Measurements from ENCODE around the gene CAMSAP1. TPM values are rescaled to one million over a fixed set of nuclear protein-coding genes. Genes with fewer than 3 reads are reported as not detected.

The CAMSAP1 gene
- polyA plus RNA-seq, 12 donors = 18.1 to 32.5 (median 25.4) TPM; not detected in 1

DNA sequence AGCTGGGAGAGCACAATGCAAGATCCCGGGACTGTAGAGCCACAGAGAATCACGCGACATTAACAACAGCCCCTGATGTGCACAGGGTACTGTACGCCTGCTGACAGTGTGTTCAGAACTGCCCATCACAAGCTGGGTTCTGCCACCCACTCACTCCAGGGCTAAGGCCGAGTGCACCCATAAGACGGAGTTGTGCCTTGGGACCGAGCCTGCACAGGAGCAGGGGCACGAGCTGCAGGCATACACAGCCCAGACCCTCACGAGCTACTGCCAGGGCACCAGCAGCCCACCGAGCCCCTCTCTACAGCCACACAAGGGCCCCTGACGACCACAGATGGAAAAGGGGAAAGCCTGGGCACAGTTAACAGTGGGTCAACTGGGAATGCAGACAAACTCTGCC, 67.8 kb downstream of the CAMSAP1 start:
- DNase-seq = no peak

DNA sequence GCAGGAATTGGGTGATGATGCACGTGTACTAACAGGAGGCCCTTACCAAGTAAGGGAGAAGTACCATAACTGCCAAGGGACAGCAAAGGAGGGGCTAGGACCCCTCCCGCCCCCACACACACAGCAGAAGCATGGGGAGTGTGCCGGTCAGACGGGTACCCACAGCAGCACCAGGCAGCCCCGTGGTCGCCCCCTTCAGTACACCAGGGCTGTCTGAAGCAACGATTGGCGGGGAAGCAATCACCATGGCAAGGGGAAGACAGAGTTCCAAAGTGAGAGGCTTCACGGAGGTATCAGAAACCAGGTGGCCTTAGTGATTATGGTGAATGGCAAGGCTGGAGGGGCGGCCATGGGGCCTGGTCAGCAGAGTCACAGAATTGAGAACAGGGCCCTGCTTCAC, 72.2 kb downstream of the CAMSAP1 start:
- DNase-seq = no peak

DNA sequence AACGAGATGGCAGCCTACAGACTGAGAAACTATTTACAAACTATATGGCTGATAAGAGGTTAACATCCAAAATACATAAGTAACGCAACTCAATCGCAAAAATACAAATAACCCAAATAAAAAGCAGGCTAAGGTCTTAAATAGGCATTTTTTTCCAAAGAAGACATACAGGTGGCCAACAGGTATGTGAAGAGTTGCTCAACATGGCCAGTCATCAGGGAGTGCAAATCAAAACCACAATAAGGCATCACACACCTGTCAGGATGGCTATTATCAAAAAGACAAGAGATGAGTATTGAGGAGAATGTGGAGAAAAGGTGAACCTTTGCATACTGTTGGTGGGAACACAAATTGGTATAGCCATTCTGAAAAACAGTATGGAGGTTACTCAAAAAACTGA, 73.5 kb downstream of the CAMSAP1 start:
- DNase-seq = no peak

DNA sequence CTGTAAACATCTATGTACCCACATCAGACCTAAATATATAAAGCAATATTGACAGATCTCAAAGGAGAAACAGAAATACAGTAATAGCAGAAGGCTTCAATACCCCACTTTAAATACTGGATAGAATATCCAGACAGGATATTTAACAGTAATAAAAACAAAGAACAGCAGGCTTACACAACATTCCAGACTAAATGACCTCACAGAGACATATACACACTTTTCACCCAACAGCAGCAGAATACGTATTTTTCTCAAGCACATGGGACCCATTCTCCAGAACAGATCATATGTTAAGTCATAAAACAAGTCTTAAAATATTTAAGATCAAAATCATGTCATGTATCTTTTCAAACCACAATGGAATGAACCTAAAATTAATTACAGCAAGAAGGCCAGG, 76.8 kb downstream of the CAMSAP1 start:
- no peak for DNase-seq

DNA sequence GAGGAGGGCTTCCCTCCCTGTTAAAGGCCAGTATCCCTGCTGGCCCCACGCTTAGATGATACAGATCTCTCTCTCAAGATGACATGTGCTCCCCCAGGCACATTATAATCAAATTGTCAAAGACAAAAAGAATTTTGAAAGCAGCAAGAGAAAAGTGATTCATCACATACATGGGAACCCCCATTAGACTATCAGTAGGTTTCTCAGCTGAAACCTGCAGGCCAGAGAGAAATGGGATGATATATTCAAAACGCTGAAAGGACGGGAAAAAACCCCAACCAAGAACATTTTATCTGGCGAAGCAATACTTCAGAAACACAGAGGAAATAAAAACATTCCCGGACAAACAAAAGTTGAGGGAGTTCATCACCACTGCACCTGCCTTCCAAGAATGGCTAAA, 78.7 kb downstream of the CAMSAP1 start:
- DNase-seq = no peak

DNA sequence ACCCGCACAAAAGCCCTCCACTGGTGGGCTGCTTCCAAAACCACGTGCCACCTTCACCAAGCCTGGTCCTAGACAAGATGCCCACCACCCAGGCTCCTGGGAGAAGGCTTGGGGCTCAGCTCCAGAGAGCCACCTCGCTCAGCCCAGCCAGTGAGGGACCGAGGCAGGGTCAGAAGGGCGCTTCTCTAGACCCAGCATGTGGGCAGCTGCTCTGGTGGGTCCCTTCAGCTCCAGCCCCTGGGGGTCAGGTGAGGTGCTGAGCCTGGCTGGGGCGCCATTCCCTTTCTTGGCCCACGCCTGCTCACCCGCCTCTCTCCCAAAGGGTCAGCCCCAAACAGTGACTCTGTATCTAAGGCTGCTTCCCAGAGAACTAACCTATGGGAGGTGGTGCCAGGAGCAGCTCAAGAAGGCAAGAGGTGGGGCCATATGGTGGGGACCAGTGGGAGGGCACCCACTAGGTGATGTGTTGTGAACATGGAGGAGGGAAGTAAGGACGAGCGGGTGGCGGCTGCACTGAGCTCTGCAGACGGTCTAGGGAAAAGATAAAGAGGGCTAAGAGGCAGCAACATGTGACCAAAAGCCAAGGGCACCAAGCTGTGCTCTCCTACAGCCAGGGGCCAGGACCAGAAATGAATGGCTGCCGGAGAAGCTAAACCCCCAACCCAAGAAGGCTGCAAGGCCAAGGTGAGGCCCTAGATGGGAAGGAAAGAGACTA, 79.3 kb downstream of the CAMSAP1 start:
- no peak for DNase-seq

DNA sequence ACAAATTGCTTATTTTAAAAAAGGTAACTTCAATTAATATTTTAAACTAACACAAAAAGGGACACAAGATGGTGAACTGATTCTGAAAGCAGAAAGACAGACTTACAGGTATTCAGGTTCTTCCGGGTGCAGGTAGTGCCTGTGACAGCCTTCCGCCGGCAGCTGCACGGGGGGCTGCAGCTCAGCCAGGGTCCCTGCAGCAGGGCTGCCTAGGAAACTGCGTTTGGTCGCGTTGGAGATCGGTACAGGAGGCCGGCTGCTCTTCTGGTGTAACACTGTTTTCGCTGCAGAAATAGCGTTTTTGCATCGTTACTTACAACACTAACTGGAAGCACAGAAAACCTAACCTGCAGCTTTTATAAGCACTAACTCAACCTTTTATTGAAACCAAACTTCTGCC, 80.0 kb downstream of the CAMSAP1 start:
- no peak for DNase-seq

DNA sequence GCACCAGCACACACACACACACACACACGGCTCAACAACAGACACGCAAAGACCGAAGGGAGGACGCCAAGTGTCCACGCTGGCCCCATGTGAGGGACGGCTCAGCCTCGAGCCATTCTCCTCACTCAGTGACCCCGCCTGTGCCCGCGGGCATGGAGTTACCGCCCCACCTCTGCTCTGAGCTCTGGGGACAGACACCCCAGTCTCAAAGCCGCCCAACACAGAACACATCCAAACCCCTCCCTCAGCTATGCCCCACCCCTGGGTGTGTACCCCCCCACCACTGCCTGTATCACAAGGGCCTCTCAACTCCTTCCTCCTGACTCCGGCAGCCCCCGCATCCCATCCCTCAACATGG, 81.2 kb downstream of the CAMSAP1 start:
- DNase-seq = no peak

DNA sequence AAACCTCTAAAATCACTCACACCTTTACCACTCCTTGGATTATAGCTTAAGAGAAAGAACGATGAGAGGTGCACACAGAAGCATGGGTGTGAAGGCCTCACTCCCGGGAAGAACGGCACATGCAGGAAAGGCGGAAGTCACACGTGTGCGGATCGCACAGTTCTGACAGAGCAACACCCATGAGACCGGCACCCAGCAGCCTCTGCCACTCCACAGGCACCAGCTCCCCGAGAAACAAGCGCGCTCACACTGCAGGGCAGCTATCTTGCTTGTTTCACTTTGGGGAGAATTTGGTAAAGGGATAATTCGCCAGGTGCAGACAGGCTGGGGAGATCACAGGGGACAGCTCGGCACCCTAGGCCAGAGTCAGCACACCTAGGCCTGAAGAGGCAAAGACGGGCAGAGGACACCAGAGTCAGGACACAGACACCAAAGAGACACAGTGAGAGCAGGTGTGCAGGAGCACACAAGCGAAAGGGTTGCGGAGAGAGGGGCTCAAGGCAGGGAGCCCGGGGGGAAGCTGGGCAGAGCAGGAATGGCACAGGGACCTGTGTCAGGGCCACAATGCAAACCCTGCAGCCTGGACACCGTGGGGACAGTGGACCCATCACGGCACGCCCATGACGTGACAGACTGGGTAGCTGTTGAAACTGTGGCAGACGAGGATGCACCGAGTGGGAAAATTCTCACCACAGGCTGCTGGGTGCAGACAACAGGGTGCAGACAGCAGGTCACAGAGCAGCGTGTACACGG, 81.7 kb downstream of the CAMSAP1 start:
- DNase-seq = no peak

DNA sequence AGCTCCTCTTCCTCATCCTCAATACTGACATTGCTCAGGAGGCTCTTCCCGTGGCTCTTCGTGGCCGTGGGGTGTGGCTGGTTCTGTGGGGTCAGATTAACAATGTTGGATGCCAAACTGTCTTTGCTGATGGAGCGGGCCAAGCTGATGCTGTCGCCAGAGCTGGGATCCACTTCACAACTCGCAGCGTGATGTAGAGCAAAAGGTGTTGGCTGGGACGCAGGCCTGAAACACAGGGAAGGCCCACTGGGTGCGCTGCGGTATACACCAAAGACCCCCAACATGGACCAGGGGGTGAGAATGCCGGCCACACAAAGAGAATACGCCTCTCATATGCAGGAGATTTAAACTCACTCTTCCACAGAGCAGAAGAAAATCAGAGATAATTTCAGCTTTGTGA, 84.3 kb downstream of the CAMSAP1 start:
- no peak for DNase-seq

DNA sequence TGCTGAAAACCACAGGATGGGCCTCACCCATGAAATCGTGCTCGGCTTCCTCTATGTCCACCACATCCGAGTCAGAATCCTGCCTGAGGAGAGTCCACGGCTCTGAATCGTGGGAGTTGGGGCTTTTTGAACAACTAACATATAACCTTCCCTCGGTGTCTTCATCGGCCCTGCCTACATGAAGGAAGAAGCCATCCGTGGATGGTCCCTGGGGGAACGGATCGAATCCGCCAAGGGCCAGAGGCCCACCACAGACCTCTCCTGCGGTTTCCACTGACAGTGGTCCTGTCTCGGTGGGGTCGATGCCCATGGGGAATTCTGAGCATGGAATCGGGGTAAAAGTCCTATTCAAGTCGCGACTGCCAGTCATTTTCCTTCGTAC, 85.0 kb downstream of the CAMSAP1 start:
- DNase-seq = no peak

DNA sequence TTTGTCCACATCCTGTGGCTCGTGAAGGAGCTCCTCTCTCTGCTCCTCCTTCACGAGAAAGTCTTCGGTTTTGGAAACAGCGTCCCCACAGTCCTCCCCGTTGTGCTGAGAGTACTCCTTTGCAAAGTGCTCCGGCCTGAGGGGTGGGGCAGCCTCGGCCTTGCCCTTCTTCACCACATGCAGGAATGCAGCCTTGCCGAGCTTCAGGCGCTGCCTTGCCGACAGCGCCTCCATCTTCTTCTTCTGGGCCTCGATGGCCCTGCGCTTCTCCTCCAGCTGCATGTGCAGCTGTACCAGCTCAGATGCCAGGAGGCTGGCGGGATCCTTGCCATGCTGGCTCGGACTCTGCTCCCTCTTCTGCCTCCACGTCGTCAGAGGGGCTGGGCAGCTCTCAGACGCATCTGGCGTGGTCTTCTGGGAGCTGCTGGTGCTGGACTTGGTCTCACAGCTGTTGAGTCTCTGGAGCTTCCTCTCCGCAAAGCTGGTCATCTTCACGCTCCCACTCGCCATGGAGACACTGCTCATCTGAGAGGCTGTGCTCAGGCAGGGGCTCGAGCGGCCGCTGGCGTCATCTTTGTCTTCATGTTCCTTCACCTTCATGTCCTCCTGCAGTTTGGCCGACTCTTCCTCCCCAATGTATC, 85.5 kb downstream of the CAMSAP1 start:
- DNase-seq = no peak

DNA sequence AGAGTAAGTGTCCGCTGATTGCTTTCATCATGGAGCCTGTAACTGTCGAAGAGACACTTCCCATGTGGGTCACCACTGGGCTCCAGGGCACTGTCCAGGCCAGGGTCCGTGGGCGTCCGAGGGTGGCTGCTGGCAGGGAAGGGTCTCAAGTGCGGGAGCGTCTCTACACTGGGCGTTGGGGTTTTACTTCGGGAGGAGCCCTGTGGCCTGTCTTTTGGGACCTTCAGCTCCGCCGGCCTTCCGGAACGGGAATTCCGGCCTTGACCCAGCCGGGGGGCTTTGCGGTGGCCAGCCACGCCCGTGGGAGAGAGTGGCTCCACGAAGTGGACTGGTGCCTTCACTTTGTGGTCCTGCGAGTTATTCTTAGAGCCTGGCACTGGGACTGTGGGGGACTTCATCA, 86.2 kb downstream of the CAMSAP1 start:
- no peak for DNase-seq

DNA sequence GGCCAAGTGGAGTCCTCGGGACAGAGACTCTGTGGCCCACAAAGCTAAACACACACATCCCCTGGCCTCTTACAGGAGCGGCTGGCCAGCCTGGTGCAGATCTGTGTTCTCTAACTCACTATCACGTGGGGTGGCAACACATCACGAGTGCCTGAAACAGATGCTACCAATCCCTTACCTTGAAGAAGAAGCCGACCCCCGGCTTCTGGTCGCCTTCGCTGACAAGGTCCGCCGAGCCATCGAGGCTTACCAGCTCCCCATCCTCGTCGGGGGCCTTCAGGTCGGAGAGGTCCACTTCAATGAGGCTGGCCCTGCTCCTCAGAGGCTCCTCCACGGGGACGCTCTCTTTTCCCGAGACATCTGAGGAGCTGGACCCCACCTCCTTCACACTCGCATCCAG, 86.7 kb downstream of the CAMSAP1 start:
- no peak for DNase-seq

DNA sequence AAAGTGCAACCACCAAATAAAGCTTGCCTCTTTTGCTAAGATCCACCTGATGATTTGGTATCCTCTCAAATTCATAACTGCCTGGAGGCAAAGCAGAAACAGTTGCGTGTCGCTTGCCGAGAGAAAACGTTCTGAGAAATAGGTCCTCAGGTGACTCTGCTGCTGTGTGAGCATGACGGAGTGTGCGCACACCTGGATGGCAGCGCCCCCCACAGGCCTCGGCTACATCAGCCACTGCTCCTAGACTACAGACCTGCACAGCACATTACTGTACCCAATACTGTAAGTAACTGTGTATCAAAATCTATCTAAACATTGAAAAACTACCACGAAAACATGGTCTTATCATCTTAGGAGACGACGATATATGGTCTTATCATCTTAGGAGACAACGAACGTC, 87.4 kb downstream of the CAMSAP1 start:
- no peak for DNase-seq

DNA sequence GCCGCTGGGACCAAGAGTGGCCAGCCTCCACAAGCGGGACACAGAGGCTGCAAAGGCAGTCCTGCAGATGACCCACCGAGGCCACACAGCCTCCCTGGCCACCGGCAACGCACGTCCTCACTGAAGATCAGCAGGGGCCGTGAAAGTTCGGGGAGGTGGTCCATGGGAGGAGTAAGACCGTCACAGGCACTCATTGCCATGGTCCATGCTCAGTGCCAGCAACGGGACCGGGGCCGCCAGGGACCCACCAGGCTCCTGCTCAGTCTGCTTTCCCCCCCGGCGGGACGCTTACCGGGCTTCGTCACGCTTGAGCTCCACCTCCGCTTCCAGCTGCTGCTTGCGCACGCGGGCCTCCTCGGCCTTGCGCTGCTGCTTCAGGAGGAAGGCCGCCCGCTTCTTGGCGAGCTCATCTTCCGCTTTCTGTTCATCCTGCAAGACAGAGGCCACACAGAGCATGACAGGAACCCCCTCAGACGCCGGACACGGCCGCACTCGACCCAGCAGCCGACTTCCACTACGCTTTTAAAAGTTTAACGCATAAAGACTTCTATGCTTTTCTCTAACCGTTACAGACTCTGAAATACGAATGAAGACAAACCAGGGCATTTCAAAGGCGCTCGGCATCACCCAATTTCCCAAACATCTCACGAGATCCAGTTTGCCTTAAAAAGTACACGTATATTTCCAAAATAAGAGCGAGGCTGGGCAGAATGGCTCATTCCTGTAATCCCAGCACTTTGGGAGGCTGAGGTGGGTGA, 88.4 kb downstream of the CAMSAP1 start:
- no peak for DNase-seq

DNA sequence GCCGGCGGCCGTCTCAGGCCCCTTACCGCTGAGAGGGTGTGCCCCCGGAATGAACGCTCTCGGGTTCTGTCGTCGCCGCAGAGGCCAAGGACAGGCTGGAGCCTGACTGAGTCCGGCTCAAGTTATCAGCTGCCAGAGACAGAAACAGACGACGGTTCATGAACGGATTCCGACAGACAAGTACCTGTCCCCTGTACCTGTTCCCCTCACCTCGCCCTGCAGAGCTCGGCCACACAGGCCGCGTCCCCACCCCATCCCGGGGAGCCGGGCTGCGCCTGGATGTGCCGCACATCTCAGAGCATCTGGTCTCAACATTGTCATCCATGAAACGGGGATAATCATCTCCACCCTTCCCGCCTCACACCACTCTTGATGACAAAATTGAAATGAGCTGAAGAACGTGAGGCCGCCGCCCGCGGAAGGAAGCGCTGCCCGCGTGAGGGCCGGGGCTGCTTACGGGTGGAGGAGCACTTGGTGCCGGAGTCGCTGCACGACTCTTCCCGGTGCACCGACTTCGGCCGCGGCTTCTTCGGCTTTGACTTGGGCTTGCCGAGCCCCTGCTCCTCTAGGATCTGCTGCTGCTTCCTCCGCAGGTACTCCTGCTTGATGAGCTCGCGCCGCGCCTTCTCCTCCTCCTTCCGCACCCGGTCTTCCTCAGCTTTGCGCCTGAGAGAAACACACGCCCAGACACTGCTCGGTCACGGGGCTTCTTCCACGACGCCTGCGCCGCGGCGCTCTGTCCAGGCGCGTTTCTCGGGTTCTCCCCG, 89.2 kb downstream of the CAMSAP1 start:
- no peak for DNase-seq

DNA sequence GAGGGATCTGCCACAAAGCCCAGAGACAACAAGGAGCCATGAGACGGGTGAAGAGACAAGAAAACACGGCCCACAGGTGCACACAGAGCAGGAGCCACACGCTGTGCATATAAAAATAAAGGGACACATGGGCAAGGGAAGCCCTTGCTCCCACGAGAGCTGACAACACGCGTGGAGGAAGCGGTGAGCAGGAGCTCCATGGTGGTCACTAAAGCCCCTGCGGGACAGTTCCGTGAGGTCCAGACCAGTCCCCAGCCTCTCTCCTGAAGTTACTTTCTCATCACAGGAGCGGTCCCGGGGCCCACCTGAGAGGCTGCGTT, 90.7 kb downstream of the CAMSAP1 start:
- no peak for DNase-seq

DNA sequence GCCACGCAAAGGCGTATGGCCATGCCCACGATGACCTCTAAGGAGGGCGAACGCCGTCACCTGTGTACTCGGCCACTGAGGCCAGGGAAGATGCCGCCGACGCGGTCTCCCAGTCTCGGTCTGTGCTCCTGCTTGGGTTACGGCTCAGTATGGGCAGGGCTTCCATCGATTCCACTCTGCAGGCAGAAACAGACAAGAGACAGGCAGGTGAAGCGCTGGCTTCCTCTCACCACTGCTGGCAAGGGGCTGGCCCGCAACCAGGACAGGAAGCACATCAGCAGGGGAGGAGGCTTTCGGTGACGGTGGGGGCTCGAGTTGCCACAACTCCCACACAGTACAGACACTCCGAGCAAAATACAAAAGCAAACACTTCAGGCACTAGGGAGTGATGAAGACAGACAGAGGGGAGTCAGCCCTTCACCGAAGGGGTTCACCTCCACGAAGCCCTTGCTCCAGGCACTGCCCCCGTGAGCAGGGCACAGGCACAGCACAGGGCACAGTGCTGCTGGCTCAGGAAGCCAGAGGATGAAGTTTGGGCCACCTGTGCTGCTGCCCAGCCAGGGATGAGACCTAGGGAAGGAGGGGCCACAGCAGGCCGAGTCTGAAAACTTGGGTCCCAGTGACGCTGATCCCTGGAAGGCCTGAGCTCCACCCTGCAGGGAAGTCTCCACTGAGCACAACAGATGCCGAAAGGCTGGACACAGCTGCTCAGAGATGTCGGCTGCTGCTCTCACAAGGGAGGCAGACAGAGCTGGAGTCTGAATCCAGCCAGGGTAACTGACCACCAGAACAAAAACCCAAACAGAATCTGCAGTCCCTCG, 91.3 kb downstream of the CAMSAP1 start:
- no peak for DNase-seq

DNA sequence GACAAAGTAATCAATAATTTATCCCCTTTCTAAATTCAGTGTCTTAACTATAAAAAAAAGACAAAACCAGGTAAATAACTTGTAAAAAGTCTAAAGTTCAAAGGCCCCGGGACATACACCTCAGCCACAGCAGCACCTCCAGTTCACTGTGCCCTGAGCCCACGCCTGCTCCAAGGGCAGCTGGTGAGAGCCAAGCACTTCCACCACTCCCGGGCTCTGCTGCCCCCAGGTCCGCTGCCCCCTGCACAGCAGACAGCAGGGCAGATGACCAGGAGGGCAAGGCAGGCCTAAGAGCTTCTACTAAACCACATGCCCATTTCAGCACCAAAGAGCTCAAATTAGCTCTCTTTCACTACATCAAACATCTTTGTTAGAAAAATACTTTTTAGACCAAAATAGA, 91.9 kb downstream of the CAMSAP1 start:
- DNase-seq = no peak

Data from muscle of arm (tissue), 12 donors.